Transverse colon (tissue), 4 donors: ENCODE measurements around the gene SORL1-AS1.

Experiments
- DNase-seq: peaks from one replicate; pipeline ENCODE4 v3.0.0-alpha.2; 2019
- H3K27ac ChIP-seq, 4 donors: fragments of 200-600 bp; sonication (generic); 2 replicates each; pipeline ENCODE4 v1.5.1; 2016 to 2018; ENCODE audit warnings: inconsistent platforms in 4 of 4
- H3K27me3 ChIP-seq: fragments of 200-600 bp; sonication (generic); 2 replicates; pipeline ENCODE4 v1.5.1; 2017; ENCODE audit warnings: inconsistent platforms
- H3K36me3 ChIP-seq, 4 donors: fragments of 200-600 bp; sonication (generic); 2 replicates each; pipeline ENCODE4 v1.5.1; 2017 to 2019; ENCODE audit warnings: inconsistent platforms in 4 of 4
- H3K4me1 ChIP-seq, 4 donors: fragments of 200-600 bp; sonication (generic); 2 replicates each; pipeline ENCODE4 v1.5.1; 2017 to 2020; ENCODE audit warnings: inconsistent platforms in 4 of 4
- H3K4me3 ChIP-seq, 4 donors: fragments of 200-600 bp; sonication (generic); 1 replicate in 1 of 4; 2 replicates in 3 of 4; pipeline versions ENCODE4 v1.5.1 to v1.6.1; 2017 to 2019; ENCODE audit warnings: inconsistent platforms in 4 of 4
- H3K9me3 ChIP-seq, 2 donors: fragments of 200-600 bp; sonication (generic); 2 replicates each; pipeline ENCODE4 v1.5.1; 2017 to 2019; ENCODE audit warnings: inconsistent platforms in 2 of 2
- EP300 ChIP-seq: sonication (generic); formaldehyde crosslinking; IDR thresholded peaks from one replicate; pipeline ENCODE4 v1.6.1; 2017; ENCODE audit warnings: antibody characterized with exemption, low read depth
- POLR2A ChIP-seq: fragments of 450-650 bp; IDR thresholded peaks from one replicate; pipeline ENCODE4 v1.6.1; 2016; ENCODE audit warnings: antibody characterized with exemption, mild to moderate bottlenecking, moderate library complexity
- POLR2AphosphoS5 ChIP-seq, 3 donors: sonication (generic); formaldehyde crosslinking; IDR thresholded peaks; one replicate each; pipeline ENCODE4 v1.6.1; 2016; ENCODE audit warnings: antibody characterized with exemption in 3 of 3
- WGBS, 2 donors: methylation state at CpG; one replicate each; pipeline ENCODE4 v1.1.5; 2018; ENCODE audit warnings: low coverage in 1 of 2; 5-methylcytosine and 5-hydroxymethylcytosine counted together
- in situ Hi-C, 4 donors: fragments of 200-750 bp; cut with MboI; loops; one replicate each; pipeline versions ENCODE4 v1.15.0 to v1.15.1; 2017; ENCODE audit warnings: low sequenced_read_pairs in 3 of 4, low pct_ligation_motif_present in 1 of 4, low pct_unique_long_range_greater_than_20kb in 1 of 4
- intact Hi-C: fragments of 100-400 bp; cut with DNase I; formaldehyde crosslinking; loops from one replicate; pipeline ENCODE4 v1.15.1; 2023; ENCODE audit warnings: low total_unique reads
- TF ChIP-seq, protein P1 (sequence below), 5 experiments: fragments of 200-600 bp in 3 of 5; fragments of 450-650 bp in 2 of 5; sonication (generic) in 3 of 5; IDR thresholded peaks; 1 replicate in 2 of 5; 2 replicates in 3 of 5; pipeline ENCODE4 v1.5.1; 2016 to 2017; ENCODE audit warnings: antibody characterized with exemption in 5 of 5, inconsistent platforms in 3 of 5, mild to moderate bottlenecking in 2 of 5, moderate library complexity in 1 of 5

The SORL1-AS1 gene

DNA sequence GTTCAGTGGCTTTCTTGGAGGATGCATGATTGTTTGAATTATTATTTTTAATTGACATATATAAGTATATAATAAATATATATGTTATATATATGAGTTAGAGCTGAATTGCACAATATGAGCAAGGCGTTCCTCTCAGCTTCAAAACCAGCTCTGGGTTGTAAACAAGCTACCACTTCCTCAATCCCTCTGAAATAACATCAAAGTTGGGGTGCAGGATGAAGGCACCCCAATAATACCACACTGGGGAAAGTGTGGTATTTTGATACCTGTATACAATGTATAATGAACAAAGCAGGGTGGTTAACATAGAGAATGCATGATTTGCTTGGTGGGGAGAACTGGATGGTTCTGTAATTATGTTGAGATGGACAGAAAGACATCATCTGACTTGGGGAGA lies 2.4 kb downstream of the SORL1-AS1 start:
- Histone ChIP-seq H3K27ac (peak overlapping the region; percentile 88 to 92 (median 91)), H3K4me1 (peaks cover 8 to 51% (median 19%) of the 10 kb centered on the region in 4 donors), H3K4me3 (peak overlapping the region in 1 of 4 donors; percentile 14), H3K27me3 (no peaks in the 10 kb centered on the region), H3K9me3 (no peaks in the 10 kb centered on the region), H3K36me3 (no peaks in the 10 kb centered on the region)
- in situ Hi-C loops (no loop called here), intact Hi-C loops (no loop called here)
- TF ChIP-seq, protein P1, sequence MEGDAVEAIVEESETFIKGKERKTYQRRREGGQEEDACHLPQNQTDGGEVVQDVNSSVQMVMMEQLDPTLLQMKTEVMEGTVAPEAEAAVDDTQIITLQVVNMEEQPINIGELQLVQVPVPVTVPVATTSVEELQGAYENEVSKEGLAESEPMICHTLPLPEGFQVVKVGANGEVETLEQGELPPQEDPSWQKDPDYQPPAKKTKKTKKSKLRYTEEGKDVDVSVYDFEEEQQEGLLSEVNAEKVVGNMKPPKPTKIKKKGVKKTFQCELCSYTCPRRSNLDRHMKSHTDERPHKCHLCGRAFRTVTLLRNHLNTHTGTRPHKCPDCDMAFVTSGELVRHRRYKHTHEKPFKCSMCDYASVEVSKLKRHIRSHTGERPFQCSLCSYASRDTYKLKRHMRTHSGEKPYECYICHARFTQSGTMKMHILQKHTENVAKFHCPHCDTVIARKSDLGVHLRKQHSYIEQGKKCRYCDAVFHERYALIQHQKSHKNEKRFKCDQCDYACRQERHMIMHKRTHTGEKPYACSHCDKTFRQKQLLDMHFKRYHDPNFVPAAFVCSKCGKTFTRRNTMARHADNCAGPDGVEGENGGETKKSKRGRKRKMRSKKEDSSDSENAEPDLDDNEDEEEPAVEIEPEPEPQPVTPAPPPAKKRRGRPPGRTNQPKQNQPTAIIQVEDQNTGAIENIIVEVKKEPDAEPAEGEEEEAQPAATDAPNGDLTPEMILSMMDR (IDR thresholded peaks at IDR 0.05), result no peak
- TF ChIP-seq POLR2A, result no peak
- no peak for TF ChIP-seq POLR2AphosphoS5 (IDR thresholded peaks at IDR 0.05)
- TF ChIP-seq EP300, result no peak
- DNase-seq, result no peak
- WGBS, 2 donors, result 29 to 60% methylated on average over 1 of the region's 1 CpG

DNA sequence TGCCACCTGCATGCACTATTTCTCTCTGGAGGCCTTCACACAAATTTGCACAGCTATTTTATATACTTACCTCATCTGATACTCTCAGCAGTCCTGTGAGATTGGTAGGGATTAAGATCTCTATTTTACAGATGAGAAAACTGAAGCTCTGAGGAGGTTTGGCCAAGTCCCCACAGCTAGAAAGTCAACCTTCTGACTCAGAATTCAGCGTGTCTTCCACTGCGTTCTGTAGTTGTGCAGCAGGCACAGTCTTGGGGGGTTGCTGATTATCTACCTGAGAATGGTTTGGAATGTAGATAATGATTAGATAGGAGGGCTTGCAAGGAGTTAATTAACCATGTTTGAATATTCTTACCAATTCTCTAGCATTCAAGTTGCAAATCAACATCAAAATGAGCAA lies 3.1 kb downstream of the SORL1-AS1 start:
- H3K9me3 ChIP-seq, result no peaks in the 10 kb centered on the region
- in situ Hi-C loops, result no loop called here
- TF ChIP-seq POLR2A, result no peak
- no peak for TF ChIP-seq POLR2AphosphoS5 (IDR thresholded peaks at IDR 0.05)
- TF ChIP-seq, protein P1 (IDR thresholded peaks at IDR 0.05), result no peak
- H3K27me3 ChIP-seq, result no peaks in the 10 kb centered on the region
- H3K4me3 ChIP-seq, result no peak overlapping the region
- no peak for DNase-seq
- 40 to 88% methylated on average over 2 of the region's 2 CpGs for WGBS, 2 donors
- peak overlapping the region; percentile 88 to 92 (median 91) for H3K27ac ChIP-seq
- intact Hi-C loops, result no loop called here
- H3K4me1 ChIP-seq, result peaks cover 8 to 47% (median 22%) of the 10 kb centered on the region in 4 donors
- H3K36me3 ChIP-seq, result no peaks in the 10 kb centered on the region

DNA sequence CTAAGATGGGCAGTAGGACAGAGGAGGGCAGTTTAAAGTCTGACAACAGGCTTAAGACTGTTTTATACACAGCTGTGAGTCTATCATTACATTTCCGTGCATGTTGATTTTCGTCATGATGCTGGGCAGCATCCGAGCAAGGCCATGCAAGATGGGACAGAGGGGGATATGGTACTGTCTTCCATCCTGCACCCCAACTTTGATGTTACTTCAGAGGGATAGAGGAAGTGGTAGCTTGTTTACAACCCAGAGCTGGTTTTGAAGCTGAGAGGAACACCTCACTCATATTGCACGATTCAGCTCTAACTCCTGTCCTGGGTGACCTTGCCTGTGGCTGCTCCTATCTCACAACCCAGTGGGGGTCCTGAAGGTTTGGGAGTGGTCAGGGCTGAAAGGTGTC lies 3.6 kb downstream of the SORL1-AS1 start:
- Histone ChIP-seq H3K9me3 (no peaks in the 10 kb centered on the region), H3K27me3 (no peaks in the 10 kb centered on the region), H3K4me3 (no peak overlapping the region), H3K36me3 (no peaks in the 10 kb centered on the region), H3K27ac (peak overlapping the region in 1 of 4 donors; percentile 92), H3K4me1 (peaks cover 8 to 42% (median 22%) of the 10 kb centered on the region in 4 donors)
- no peak for DNase-seq
- intact Hi-C loops, result no loop called here
- TF ChIP-seq POLR2AphosphoS5 (IDR thresholded peaks at IDR 0.05), result no peak
- no peak for TF ChIP-seq EP300
- no peak for TF ChIP-seq POLR2A
- TF ChIP-seq, protein P1 (IDR thresholded peaks at IDR 0.05), result no peak
- whole genome bisulfite sequencing, 2 donors, result 92% methylated on average over 4 of the region's 4 CpGs; no CpG with 5 or more reads in 1 of the 2 donors
- in situ Hi-C loops, result no loop called here

DNA sequence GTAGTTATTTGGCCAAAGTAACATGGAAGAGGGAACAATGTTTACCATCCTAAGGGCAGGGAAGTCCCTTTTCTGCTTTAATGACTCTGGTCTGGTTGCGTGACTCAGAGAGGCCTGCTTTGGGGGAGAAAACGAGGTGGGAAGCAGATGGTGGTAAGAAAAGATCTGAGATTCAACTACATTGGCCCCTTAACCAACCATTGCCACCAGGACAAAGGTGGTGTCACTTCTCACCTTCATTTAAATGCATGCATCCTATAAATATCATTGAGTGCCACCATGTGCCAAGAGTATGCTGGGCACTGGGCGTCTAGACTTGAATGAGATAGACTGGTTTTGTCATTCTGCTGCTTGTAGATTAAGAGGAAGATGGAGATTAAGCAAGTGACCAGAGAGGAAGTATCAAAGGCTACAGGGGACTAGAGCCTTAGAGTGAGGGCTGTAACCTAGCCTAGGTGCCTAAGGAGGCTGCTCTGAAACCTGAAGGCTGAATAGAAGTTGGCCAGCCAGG lies 4.3 kb downstream of the SORL1-AS1 start:
- Histone ChIP-seq H3K9me3 (no peaks in the 10 kb centered on the region), H3K36me3 (no peaks in the 10 kb centered on the region), H3K27me3 (no peaks in the 10 kb centered on the region), H3K4me3 (no peak overlapping the region), H3K27ac (peak overlapping the region in 1 of 4 donors; percentile 92), H3K4me1 (peaks cover 8 to 36% (median 20%) of the 10 kb centered on the region in 4 donors)
- in situ Hi-C loops (no loop called here), intact Hi-C loops (no loop called here)
- no peak for DNase-seq
- 62% methylated on average over 3 of the region's 3 CpGs; no CpG with 5 or more reads in 1 of the 2 donors for WGBS, 2 donors
- no peak for TF ChIP-seq POLR2AphosphoS5 (IDR thresholded peaks at IDR 0.05)
- no peak for TF ChIP-seq EP300
- TF ChIP-seq, protein P1 (IDR thresholded peaks at IDR 0.05), result no peak
- TF ChIP-seq POLR2A, result no peak
